Natural killer cell (primary cell): ENCODE results near the gene PON1. TPM values are rescaled to one million over a fixed set of nuclear protein-coding genes. Genes with fewer than 3 reads are reported as not detected.

Experiments
- ATAC-seq, 3 donors: fragments of 150-1000 bp in 2 of 3; fragments of 200-7000 bp in 1 of 3; cut with Tn5 transposase; 1 replicate in 1 of 3; 2 replicates in 2 of 3; pipeline ENCODE4 v1.10.0; 2021; ENCODE audit warnings: mild to moderate bottlenecking in 2 of 3, moderate library complexity in 2 of 3
- DNase-seq, 2 donors: peaks; one replicate each; pipeline versions ENCODE4 v3.0.0 to v3.0.0-alpha.2; 2013 to 2021; ENCODE audit warnings: mixed read lengths in 1 of 2
- H3K27ac ChIP-seq: one replicate; pipeline ENCODE4 v1.5.1; 2013; ENCODE audit warnings: mild to moderate bottlenecking, low read length
- H3K27me3 ChIP-seq: one replicate; pipeline ENCODE4 v1.6.1; 2013; ENCODE audit warnings: low read length; ENCODE audit not compliant: control insufficient read depth, insufficient read depth
- H3K36me3 ChIP-seq: one replicate; pipeline ENCODE4 v1.6.1; 2013; ENCODE audit warnings: low read length; ENCODE audit not compliant: control insufficient read depth, insufficient read depth
- H3K4me1 ChIP-seq: one replicate; pipeline ENCODE4 v1.6.1; 2013; ENCODE audit warnings: low read length; ENCODE audit not compliant: control insufficient read depth, insufficient read depth
- H3K4me3 ChIP-seq: one replicate; pipeline ENCODE4 v1.5.1; 2013; ENCODE audit warnings: low read length
- H3K9me3 ChIP-seq: one replicate; pipeline ENCODE4 v1.6.1; 2013; ENCODE audit warnings: low read length; ENCODE audit not compliant: control insufficient read depth, insufficient read depth
- H3K27ac Mint-ChIP-seq, 2 donors: one replicate each; pipeline ENCODE4 v1.8.0; 2022; ENCODE audit warnings: mild to moderate bottlenecking in 2 of 2, mixed read lengths in 2 of 2, moderate library complexity in 1 of 2
- H3K27me3 Mint-ChIP-seq, 2 donors: one replicate each; pipeline ENCODE4 v1.8.0; 2022; ENCODE audit warnings: low read depth in 2 of 2, mixed read lengths in 2 of 2
- H3K36me3 Mint-ChIP-seq: one replicate; pipeline ENCODE4 v1.8.0; 2022; ENCODE audit warnings: mixed read lengths
- H3K4me1 Mint-ChIP-seq, 2 donors: one replicate each; pipeline ENCODE4 v1.8.0; 2022; ENCODE audit warnings: mixed read lengths in 2 of 2
- H3K4me3 Mint-ChIP-seq: one replicate; pipeline ENCODE4 v1.8.0; 2022; ENCODE audit warnings: mild to moderate bottlenecking, moderate library complexity, mixed read lengths
- H3K9me3 Mint-ChIP-seq, 2 donors: one replicate each; pipeline ENCODE4 v1.8.0; 2022; ENCODE audit warnings: mixed read lengths in 2 of 2
- WGBS: methylation state at CpG from one replicate; pipeline ENCODE4 v1.1.7; 2013; ENCODE audit warnings: missing lambda C conversion rate; ENCODE audit not compliant: insufficient coverage; 5-methylcytosine and 5-hydroxymethylcytosine counted together
- intact Hi-C: fragments of 100-400 bp; cut with micrococcal nuclease; formaldehyde crosslinking; loops from one replicate; pipeline ENCODE4 v1.14.2; 2022
- total RNA-seq, 4 donors: library from RNA; stranded (reverse); fragments of 120-200 nt in 1 of 4; gene quantifications; one replicate each; pipeline versions ENCODE4 v1.2.3 to v1.2.4, GENCODE V29; 2013 to 2022
- TF ChIP-seq, protein P1 (sequence below): fragments of 200-600 bp; IDR thresholded peaks from one replicate; pipeline ENCODE4 v1.8.0; 2022; ENCODE audit warnings: antibody characterized with exemption

The PON1 gene
- total RNA-seq, 3 donors from 2014 or later (not counting 1 experiment from before 2014, with no cell fraction given): not detected

DNA sequence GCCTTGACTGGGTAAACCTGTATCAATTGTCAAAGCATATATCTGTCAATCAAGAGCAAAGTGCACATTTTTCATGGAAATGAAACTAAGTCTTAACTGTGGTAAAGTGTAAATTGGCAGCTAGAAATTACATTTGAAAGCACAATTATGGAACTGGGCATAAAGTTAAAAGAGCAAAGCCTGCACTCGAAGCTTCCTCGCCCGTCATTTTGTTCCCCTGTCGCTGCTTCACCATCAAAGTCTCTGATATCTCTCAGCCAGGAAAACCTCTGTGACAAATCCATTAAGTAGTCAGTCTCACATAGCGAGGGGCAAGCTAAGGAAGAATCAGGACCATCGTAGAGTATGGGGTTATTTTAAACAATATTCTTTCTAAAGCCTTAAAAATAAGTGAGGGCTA is 27.9 kb downstream of the PON1 start:
- Histone ChIP-seq H3K9me3 (no peaks in the 10 kb centered on the region), H3K4me1 (no peaks in the 10 kb centered on the region), H3K4me3 (no peak overlapping the region), H3K36me3 (no peaks in the 10 kb centered on the region), H3K27me3 (no peaks in the 10 kb centered on the region), H3K27ac (no peak overlapping the region)
- 98% methylated on average over 4 of the region's 6 CpGs for WGBS
- TF ChIP-seq, protein P1, sequence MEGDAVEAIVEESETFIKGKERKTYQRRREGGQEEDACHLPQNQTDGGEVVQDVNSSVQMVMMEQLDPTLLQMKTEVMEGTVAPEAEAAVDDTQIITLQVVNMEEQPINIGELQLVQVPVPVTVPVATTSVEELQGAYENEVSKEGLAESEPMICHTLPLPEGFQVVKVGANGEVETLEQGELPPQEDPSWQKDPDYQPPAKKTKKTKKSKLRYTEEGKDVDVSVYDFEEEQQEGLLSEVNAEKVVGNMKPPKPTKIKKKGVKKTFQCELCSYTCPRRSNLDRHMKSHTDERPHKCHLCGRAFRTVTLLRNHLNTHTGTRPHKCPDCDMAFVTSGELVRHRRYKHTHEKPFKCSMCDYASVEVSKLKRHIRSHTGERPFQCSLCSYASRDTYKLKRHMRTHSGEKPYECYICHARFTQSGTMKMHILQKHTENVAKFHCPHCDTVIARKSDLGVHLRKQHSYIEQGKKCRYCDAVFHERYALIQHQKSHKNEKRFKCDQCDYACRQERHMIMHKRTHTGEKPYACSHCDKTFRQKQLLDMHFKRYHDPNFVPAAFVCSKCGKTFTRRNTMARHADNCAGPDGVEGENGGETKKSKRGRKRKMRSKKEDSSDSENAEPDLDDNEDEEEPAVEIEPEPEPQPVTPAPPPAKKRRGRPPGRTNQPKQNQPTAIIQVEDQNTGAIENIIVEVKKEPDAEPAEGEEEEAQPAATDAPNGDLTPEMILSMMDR: no peak
- H3K4me3 Mint-ChIP-seq: no peak overlapping the region
- H3K9me3 Mint-ChIP-seq: no peaks in the 10 kb centered on the region
- ATAC-seq (no peak), DNase-seq (no peak)
- no peak overlapping the region for H3K27ac Mint-ChIP-seq
- H3K36me3 Mint-ChIP-seq: no peaks in the 10 kb centered on the region
- intact Hi-C loops: no loop called here
- H3K27me3 Mint-ChIP-seq: peaks cover 0 to 3% of the 10 kb centered on the region in 2 donors
- no peaks in the 10 kb centered on the region for H3K4me1 Mint-ChIP-seq

DNA sequence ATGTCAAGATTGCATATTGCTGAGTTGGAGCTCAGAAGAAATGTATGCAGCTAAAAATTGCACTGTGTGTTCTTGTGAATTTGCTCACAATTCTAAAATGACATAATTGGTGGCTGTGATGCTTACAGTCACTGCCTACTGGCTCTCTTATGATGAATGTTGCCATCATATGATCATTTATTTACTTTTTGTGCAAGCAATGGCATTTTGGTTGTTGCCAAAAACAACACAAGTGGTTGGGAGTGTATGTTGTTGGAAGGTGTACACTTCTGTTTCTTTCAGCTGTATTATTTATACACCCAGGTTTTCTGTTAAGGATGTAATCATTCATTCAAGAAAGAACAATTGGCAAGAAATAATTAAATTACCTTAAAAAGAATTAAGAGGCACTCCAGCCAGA is 28.9 kb downstream of the PON1 start:
- H3K4me3 ChIP-seq: no peak overlapping the region
- Mint-ChIP-seq H3K27me3 (peaks cover 0 to 3% of the 10 kb centered on the region in 2 donors), H3K9me3 (no peaks in the 10 kb centered on the region), H3K27ac (no peak overlapping the region), H3K4me3 (no peak overlapping the region), H3K36me3 (no peaks in the 10 kb centered on the region), H3K4me1 (peaks cover 5 to 6% of the 10 kb centered on the region in 2 donors)
- no peak overlapping the region for H3K27ac ChIP-seq
- H3K4me1 ChIP-seq: no peaks in the 10 kb centered on the region
- no peaks in the 10 kb centered on the region for H3K36me3 ChIP-seq
- intact Hi-C loops: no loop called here
- TF ChIP-seq, protein P1: no peak
- ATAC-seq (no peak), DNase-seq (no peak)
- H3K9me3 ChIP-seq: no peaks in the 10 kb centered on the region
- no peaks in the 10 kb centered on the region for H3K27me3 ChIP-seq

DNA sequence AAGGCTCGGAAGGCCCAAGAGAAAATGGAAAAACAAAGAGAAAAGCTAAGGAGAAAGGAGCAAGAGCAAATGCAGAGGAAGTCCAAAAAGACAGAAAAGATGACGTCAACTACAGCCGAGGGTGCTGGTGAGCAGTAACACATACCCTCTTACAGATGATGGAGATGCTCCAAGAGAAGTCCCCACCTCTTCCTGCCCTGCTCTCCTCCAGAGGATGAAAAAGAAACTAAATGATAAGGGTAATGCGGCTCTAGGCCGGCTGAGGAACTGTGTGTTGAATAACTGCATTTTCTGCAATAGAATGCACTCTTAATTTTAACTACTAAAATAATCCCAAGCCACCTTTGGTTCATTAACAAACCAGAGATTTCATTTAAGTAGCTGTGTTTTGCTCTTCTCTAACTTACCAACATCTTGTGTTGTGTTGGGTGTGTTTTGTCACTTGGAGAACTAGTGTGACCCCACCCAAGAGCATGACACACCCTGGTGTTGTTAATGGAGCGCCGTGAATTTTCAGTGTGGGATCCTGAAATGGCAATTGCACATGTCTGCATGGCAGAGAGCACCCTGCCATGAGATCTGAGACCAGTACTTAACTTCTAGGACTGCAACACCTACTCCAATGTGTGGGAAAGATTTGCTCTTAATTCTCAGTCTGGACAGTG is 34.0 kb downstream of the PON1 start:
- no peaks in the 10 kb centered on the region for H3K36me3 ChIP-seq
- ATAC-seq (no peak), DNase-seq (no peak)
- TF ChIP-seq, protein P1: no peak
- 91% methylated on average over 5 of the region's 7 CpGs for WGBS
- Mint-ChIP-seq H3K27ac (peak overlapping the region in 1 of 2 donors; percentile 39), H3K27me3 (peaks cover 0 to 2% of the 10 kb centered on the region in 2 donors), H3K36me3 (no peaks in the 10 kb centered on the region), H3K4me3 (no peak overlapping the region), H3K4me1 (peaks cover 12 to 13% of the 10 kb centered on the region in 2 donors), H3K9me3 (no peaks in the 10 kb centered on the region)
- no peaks in the 10 kb centered on the region for H3K4me1 ChIP-seq
- no peak overlapping the region for H3K4me3 ChIP-seq
- no peaks in the 10 kb centered on the region for H3K27me3 ChIP-seq
- H3K9me3 ChIP-seq: no peaks in the 10 kb centered on the region
- no peak overlapping the region for H3K27ac ChIP-seq
- intact Hi-C loops: no loop called here

DNA sequence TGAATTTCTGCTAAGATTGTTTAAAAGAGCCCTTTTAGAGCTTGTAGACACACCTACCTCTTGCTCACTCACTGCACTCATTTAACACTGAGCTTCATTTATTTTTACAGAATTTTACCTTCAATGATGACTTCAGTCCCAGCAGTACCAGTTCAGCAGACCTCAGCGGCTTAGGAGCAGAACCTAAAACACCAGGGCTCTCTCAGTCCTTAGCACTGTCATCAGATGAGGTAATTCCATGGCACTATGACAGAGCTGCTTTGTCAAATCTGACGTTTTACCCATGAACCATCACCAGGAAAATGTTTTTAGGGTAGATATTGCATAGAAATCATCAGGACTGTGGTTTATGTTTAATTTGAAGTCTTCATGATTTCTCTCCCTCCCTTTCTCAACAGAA is 38.2 kb downstream of the PON1 start:
- peaks cover 12 to 13% of the 10 kb centered on the region in 2 donors for H3K4me1 Mint-ChIP-seq
- H3K27me3 ChIP-seq: no peaks in the 10 kb centered on the region
- no peak overlapping the region for H3K4me3 ChIP-seq
- H3K27me3 Mint-ChIP-seq: peaks cover 0 to 2% of the 10 kb centered on the region in 2 donors
- TF ChIP-seq, protein P1: no peak
- H3K4me1 ChIP-seq: no peaks in the 10 kb centered on the region
- DNase-seq: no peak
- WGBS: 96% methylated on average over 1 of the region's 2 CpGs
- no peak overlapping the region for H3K27ac Mint-ChIP-seq
- no peaks in the 10 kb centered on the region for H3K9me3 ChIP-seq
- no peak overlapping the region for H3K4me3 Mint-ChIP-seq
- no peaks in the 10 kb centered on the region for H3K36me3 Mint-ChIP-seq
- H3K27ac ChIP-seq: no peak overlapping the region
- no peaks in the 10 kb centered on the region for H3K36me3 ChIP-seq
- H3K9me3 Mint-ChIP-seq: no peaks in the 10 kb centered on the region
- no peak for ATAC-seq
- intact Hi-C loops: no loop called here
